ENCODE measurements around the gene ZNF536.
"Not testable (repeated sequence)": the region's sequence is repeated elsewhere in the genome, so short reads cannot be mapped to it uniquely, and the experiment has no call there.

The ZNF536 gene

GRCh38 chr19:30342901-30343300 lies 29.3 kb upstream of the ZNF536 start:
- DNase-seq = no peak

- no peak for DNase-seq
Observed at GRCh38 chr19:30344446-30345425, 27.4 kb upstream of the ZNF536 start.

DNA sequence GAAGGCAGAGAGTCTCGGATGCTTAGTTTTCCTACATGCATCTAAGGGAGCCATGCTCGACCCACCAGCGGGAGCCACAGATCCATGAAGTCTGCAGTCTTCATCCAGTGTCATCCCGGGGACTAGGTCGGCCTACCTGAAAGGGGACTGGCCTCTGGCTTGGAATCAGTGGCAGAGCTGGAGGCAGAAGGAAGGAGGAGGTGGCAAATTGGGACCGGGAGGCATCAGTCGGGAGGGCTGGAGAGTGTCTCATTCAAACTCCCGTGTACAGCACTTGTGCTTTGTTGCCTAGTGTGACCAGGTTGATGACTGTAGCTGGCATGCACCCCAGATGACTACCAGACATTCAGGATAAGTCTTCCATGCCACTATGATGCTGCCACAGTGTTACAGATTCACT lies 26.5 kb upstream of the ZNF536 start:
- no peak for DNase-seq

GRCh38 chr19:30346468-30346867 lies 25.7 kb upstream of the ZNF536 start:
- DNase-seq = not testable (repeated sequence)

GRCh38 chr19:30349131-30349730 lies 23.0 kb upstream of the ZNF536 start:
- no peak for DNase-seq

DNA sequence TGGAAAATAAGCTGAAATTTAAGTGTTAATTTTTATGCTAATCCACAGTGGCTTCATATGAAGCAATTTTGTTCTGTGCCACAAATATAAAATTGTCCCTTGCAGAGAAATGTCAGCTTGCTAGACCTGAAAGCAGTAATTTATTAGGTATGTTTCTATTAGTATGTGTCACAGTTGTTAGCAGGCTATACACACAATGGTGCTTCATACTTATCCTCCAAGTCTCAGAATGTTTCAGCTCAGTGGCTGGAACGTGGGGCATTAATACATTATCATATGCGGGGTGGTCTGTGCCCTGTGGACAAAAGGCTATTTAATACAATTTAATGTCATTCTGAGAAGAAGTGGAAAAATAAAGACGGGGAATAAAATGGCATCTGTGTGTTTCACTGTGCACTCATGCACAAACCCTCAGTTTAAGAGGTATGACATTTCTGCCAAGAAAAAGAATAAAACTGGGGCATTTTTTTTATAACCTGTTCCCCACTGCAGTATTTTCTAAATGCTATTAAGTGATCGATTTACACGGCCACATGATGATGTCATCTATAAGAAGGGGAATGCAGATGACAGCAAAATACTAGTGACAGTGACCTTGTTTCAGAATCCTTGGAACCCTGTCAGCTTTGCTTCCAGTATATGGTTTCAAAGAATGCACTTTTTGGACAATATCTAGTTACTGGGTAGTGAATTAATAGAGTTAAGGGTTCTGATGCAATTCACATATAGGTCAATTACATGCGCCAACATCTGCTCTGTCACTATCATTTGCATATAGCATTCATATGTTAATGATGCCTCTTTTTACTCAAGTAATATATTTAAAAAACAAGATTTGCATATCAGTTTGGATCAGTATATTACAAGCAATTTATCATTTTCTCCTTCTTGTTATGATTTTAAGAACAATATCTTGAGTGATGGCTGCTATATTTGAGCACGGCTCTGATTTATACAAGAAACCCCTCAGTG lies 21.2 kb upstream of the ZNF536 start:
- no peak for DNase-seq

DNA sequence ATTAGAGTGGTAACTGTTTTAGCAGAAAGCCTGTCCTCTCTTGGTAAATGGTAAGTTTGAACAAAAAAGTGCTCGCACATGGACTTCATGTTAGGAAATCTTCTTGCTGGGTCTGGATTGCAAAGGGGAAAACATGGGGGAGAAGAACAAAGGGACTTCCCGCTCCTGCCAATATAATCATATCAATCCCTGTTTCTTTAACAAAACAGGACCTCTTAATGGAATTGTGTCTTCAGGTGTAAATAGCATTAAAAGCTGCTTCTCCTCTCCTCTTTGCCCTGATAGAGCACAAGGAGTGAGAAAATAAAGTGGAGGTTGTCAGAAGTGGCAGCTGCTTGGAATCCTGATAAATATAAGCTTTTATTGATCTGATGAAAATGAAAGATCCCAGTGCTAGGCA lies 20.4 kb upstream of the ZNF536 start:
- no peak for DNase-seq

- no peak for DNase-seq
Observed at GRCh38 chr19:30353394-30353945, 18.7 kb upstream of the ZNF536 start.

- DNase-seq = no peak
Observed at GRCh38 chr19:30355586-30355985, 16.6 kb upstream of the ZNF536 start.

DNA sequence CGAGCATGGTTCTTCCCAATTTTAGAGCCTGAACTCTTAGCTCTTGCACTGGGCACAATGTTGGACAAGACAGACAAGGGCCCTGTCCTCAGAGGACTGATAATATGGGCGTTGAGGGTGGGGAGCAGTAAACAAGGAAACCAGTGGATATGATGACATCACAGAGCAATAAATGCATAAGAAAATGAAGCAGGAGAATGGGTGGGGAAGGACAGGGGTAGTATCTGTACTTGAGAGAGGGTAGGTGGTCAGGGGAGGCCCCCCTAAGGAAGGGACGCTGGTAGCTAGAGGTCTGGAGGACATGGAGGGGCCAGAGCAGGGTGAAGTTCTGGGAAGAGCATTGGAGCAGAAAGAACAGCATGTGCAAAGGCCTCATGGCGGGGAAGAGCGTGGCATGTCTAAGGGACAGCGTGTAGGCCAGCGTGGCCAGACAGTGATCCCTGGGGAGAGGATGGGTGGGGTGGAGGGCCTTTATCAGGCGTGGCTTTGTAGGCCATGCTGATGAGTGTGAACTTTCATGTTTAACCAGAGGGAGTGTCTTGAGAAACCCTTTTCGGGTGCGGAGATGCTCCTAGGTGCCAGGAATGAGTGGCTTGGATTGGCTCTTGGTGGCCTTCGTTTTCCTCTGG lies 15.1 kb upstream of the ZNF536 start:
- no peak for DNase-seq

DNA sequence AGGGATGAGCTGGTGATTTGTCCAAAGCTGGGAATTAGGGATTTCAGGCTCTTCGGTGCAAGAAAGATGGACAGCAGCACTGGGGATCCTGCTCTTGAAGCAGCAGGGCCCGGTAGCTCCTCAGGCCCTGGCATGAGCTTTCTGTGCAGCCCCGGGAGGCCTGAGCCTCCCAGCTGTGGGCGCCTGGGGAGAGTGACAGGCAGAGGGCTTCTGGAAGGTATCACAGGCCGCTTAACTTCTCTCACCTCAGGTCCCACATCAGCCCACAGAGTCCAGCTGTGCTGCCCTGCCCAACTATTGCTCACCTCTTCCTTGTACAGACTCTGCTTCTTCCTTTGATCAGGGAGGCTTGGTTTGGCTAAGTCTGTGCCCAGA lies 14.6 kb upstream of the ZNF536 start:
- DNase-seq = no peak

DNA sequence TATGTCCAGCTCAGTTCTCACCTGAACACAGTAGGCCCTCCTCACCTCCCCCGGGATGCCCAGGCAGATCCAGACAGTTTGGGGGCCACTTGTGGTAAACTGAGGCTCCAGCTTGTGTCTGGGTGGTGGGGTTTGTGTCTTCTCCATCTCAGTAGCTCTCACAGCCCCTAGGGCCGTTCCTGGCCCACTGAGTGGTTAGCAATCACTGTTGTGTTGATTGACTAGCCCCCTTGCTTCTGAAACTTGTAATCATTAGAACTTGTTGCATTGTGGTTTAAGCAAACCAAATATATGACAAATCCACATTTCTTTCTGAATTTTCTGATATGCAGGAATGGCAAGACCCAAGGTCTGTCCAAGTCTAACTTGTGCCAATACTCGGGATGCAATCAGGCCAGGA lies 13.9 kb upstream of the ZNF536 start:
- DNase-seq = no peak

GRCh38 chr19:30358821-30359580 lies 13.2 kb upstream of the ZNF536 start:
- no peak for DNase-seq

GRCh38 chr19:30359936-30360335 lies 12.2 kb upstream of the ZNF536 start:
- no peak for DNase-seq

GRCh38 chr19:30360376-30361106 lies 11.6 kb upstream of the ZNF536 start:
- DNase-seq = no peak

GRCh38 chr19:30361107-30361447 lies 11.1 kb upstream of the ZNF536 start:
- no peak for DNase-seq

DNA sequence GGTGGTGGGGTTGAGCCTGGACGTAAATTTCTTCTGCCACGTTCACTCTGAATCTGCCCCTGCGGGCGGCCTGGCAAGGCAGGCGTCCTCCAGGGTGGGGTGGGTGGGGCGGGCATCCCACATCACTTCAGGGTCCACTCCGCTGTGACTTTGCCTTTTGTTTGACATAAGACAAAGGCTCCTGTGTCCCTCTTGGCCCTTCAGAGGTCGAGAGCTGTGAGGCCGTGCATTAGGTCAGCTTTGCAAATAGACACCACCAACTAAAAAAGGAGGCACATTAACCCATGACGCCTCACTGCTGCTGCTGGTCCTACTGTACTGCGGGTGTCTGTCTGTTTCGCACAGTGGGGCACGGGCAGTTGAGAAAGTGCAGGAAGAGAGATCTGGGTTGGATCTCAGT lies 10.5 kb upstream of the ZNF536 start:
- no peak for DNase-seq

DNA sequence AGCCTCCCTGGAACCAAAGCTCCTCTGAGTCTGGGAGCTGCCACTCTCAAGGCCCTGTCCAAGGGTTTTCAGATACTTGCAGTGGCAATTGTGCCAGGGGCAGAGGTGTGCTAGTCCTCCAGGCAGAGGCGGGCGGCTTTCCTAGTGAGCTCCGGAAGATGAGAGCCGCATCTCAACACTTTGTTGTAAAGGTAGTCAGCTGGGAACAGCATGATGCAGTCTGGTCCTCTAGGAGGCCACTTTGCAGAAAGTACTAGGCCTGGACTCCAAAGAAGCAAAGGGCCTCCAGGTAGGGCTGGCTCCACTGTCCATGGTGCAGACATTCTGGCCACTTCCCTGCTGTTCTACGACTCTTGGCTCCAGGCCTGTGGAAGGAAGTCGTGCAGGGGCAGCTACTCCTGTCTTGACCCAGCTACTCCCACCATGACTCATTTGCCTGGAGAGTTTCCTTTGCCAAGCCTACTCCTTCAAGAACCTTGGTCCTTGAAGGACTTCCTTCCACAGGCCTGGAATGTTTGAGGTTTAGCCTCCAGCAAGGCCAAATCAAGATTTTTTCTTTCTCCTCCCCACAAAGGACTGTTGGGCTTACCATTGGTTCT lies 9.9 kb upstream of the ZNF536 start:
- no peak for DNase-seq

DNA sequence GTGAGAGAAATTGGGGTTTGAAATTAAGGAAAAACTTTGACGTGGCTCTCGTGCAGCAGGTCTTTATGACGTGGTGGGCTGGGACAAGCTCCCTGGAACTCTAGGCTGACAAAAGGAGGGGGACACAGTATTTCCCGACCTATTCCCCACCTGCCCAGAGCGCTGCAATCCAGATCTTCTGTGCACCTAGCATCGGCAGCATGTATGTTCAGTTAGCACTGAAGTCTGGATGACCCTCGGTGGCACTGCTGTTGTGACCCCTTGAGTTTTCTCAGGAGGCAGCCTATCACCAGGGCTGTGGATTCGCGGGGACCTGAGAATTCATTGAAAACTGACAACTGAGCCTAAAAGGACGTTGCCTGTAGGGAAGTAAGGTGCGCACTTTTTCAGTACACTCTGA lies 9.1 kb upstream of the ZNF536 start:
- DNase-seq = no peak
